Activated naive CD4-positive, alpha-beta T cell treated with anti-CD3 and anti-CD28 coated beads, Interleukin-2, amount 50 U/mL, for 24 hours (primary cell): ENCODE data around the gene SMARCD1.

Experiments
- H3K27ac Mint-ChIP-seq: one replicate; pipeline ENCODE4 v1.8.0; 2021; ENCODE audit warnings: mild to moderate bottlenecking, mixed read lengths
- H3K27me3 Mint-ChIP-seq: one replicate; pipeline ENCODE4 v1.8.0; 2021; ENCODE audit warnings: mixed read lengths
- H3K36me3 Mint-ChIP-seq: one replicate; pipeline ENCODE4 v1.8.0; 2021; ENCODE audit warnings: mixed read lengths
- H3K4me1 Mint-ChIP-seq: one replicate; pipeline ENCODE4 v1.8.0; 2021; ENCODE audit warnings: mixed read lengths
- H3K4me3 Mint-ChIP-seq: one replicate; pipeline ENCODE4 v1.8.0; 2021; ENCODE audit warnings: mild to moderate bottlenecking, mixed read lengths
- H3K9me3 Mint-ChIP-seq: one replicate; pipeline ENCODE4 v1.8.0; 2021; ENCODE audit warnings: mixed read lengths

The SMARCD1 gene

DNA sequence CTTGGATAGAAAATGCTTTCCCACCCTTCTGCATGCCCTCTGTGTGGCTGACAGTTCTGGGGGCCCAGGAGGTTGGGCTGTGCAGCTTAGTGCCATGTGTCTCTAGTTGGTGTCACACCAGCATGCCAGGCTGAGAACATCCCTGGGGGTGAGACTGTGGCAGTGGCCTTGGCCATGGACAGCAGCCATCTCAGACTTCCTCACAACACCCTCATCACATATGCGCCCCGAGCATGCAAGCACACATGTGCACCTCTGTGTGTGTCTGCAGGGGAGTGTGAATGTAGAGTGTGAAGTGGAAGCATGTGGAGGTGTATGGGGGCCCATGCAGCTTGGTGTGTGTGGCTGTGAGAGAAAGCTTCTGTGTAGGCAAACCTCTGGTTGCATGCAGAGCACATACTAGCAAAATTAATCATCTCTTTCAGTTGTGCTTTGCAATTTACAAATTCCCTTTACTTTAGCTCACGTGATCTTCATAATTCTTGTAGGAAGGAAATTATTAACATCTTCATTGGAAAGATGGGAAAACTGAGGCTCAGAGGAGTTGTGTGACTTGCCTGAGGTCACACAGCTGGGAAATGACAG is 19.3 kb upstream of the SMARCD1 start:
- H3K9me3 Mint-ChIP-seq, result no peaks in the 10 kb centered on the region
- H3K36me3 Mint-ChIP-seq, result no peaks in the 10 kb centered on the region
- no peak overlapping the region for H3K4me3 Mint-ChIP-seq
- peaks cover 8% of the 10 kb centered on the region for H3K4me1 Mint-ChIP-seq
- peaks cover 1% of the 10 kb centered on the region for H3K27me3 Mint-ChIP-seq
- no peak overlapping the region for H3K27ac Mint-ChIP-seq

DNA sequence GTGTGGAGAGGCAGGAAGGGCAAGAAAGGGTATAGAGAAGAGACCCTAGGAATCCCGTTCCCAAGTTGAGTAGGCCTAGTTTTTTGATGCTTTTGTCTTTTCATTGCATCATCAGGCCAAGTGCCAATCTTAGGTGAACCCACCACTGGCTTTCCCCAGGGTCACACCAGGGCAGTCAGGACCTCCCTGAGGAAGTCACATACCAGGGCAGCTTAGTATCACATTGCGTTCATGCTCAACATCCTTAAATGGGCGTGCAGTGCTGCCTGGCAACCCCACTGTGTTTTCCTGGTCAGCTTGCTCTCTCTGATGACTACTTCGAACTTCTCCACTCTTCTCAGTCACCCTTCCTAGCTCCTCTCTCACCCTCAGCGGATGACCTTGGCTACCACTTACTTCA is 18.7 kb upstream of the SMARCD1 start:
- H3K36me3 Mint-ChIP-seq, result no peaks in the 10 kb centered on the region
- H3K27ac Mint-ChIP-seq, result no peak overlapping the region
- H3K9me3 Mint-ChIP-seq, result no peaks in the 10 kb centered on the region
- H3K27me3 Mint-ChIP-seq, result peaks cover 1% of the 10 kb centered on the region
- peaks cover 8% of the 10 kb centered on the region for H3K4me1 Mint-ChIP-seq
- no peak overlapping the region for H3K4me3 Mint-ChIP-seq

DNA sequence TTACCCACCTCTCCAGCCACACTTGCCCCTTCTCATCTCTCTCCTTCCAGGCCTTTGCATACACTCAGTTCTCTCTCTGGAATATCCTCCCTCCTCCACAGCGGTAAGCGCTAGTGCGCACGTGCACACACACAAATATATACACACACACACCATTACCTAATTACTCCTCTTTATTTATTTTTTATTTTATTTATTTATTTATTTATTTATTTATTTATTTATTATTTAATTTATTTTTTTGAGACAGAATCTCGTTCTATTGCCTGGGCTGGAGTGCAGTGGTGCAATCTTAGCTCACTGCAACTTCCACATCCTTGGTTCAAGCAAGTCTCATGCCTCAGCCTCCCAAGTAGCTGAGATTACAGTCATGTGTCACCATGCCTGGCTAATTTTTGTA is 16.1 kb upstream of the SMARCD1 start:
- Mint-ChIP-seq H3K4me3 (no peak overlapping the region), H3K27me3 (no peaks in the 10 kb centered on the region), H3K9me3 (no peaks in the 10 kb centered on the region), H3K4me1 (peaks cover 8% of the 10 kb centered on the region), H3K27ac (no peak overlapping the region), H3K36me3 (no peaks in the 10 kb centered on the region)

DNA sequence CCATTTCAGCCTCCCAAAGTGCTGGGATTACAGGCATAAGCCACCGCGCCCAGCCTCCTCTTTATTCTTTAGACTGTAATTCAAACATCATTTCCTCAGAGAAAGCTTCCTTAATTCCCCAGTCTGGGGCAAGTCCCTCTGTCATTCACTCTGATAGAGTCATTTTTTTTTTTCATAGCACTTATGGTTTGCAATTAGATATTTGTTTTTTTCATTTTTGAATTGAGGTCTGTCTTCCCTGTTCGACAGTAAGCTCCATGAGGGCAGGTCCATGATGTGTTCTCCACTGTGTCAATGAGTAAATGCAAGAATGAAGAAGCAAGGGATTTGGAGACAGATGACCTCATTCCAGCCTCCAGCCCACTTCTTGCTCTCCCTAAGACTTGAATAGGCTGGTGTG is 15.6 kb upstream of the SMARCD1 start:
- H3K9me3 Mint-ChIP-seq, result no peaks in the 10 kb centered on the region
- no peak overlapping the region for H3K4me3 Mint-ChIP-seq
- H3K27me3 Mint-ChIP-seq, result no peaks in the 10 kb centered on the region
- H3K27ac Mint-ChIP-seq, result no peak overlapping the region
- peaks cover 8% of the 10 kb centered on the region for H3K4me1 Mint-ChIP-seq
- H3K36me3 Mint-ChIP-seq, result no peaks in the 10 kb centered on the region

DNA sequence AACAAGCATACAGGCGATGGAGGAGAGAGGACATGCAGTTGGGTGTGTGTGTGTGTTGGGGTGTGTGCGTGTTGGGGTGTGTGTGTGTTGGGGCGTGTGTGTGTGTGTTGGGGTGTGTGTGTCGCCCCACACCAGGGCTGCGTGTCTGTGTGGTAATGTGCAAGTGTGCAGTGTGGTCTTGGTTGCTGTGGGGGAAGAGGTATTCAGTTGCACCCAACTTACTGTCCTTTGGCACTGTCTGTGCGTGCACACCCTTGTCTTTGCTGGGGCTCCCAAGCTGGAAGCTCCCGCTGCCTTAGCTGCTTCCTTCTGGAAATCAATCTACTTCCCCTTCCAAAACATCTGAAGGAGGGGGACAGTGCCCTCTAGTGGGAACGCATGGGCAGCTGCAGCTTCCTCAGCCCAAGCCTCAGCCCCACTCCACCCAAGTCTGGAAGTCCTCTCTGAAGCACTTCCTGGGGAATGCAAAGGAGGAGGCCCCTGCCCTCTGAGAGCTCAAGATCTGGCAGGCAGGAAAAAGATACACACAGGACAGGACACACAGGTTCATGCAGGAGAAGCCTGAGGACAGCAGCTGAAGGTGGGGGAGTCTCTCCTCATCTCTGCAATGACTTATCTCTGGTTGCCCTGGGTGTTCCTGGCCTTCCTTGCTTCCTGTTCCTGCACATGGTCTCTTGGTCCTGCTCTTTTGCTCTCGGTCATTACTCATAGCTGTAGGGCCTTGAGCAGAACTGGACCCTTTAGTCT is 14.7 kb upstream of the SMARCD1 start:
- Mint-ChIP-seq H3K4me3 (no peak overlapping the region), H3K36me3 (no peaks in the 10 kb centered on the region), H3K27ac (no peak overlapping the region), H3K9me3 (no peaks in the 10 kb centered on the region), H3K27me3 (no peaks in the 10 kb centered on the region), H3K4me1 (peaks cover 8% of the 10 kb centered on the region)

DNA sequence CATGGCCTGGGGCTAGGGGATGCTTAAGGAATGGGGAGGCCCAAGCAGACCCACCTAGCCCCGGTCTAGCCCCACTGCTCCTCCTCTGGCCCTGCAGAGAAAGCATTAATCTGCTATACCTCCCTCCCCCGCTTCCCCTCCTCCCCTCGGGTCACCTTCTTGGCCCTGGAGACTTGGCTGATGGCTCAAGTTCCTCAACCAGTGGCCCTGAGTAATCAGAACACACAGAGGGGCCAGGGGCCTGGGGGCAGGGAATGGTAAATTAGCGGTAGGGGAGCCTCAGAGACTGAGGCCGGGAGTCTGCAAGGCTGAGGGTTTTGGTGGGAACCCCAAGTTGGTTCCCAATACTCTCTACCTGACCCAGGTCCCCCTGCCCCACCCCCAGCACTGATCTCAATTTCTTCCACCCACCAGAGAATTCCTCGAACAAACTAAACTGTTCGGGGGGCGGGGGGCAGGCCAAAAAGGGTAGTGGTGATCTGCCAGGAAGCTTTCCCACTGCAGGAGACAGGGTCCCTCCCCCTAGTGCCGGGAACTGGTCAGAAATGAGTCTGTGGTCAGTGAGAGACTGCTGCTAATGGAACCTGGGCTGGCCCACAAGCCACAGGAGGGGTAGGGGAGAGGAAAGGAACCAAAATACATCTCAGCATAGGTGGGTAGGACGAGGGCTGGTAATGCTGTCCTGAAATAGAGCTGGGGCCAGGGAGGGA is 12.8 kb upstream of the SMARCD1 start:
- Mint-ChIP-seq H3K4me1 (peaks cover 8% of the 10 kb centered on the region), H3K36me3 (no peaks in the 10 kb centered on the region), H3K9me3 (no peaks in the 10 kb centered on the region), H3K27ac (no peak overlapping the region), H3K4me3 (no peak overlapping the region), H3K27me3 (no peaks in the 10 kb centered on the region)

DNA sequence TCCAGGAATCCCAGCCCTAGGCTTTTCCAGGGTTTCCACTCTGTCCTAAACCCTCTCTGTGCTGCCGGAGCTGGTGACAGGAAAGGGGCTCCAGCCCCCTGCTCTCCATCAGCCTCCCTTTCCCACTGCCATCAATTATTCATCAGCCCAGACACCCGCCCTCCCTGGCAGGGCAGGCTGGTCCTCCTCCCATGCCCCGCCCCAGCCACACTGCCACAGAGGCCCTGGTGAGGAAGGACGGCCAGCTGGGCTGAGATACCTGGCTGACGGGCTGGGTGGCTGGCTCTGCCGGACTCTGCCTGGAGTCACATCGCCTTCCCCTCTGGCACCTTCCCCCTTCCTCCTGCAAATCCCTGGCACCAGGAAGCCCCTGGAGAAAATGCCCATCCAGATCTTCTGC is 11.9 kb upstream of the SMARCD1 start:
- no peak overlapping the region for H3K4me3 Mint-ChIP-seq
- H3K36me3 Mint-ChIP-seq, result no peaks in the 10 kb centered on the region
- H3K27me3 Mint-ChIP-seq, result no peaks in the 10 kb centered on the region
- H3K27ac Mint-ChIP-seq, result no peak overlapping the region
- no peaks in the 10 kb centered on the region for H3K9me3 Mint-ChIP-seq
- H3K4me1 Mint-ChIP-seq, result peaks cover 8% of the 10 kb centered on the region

DNA sequence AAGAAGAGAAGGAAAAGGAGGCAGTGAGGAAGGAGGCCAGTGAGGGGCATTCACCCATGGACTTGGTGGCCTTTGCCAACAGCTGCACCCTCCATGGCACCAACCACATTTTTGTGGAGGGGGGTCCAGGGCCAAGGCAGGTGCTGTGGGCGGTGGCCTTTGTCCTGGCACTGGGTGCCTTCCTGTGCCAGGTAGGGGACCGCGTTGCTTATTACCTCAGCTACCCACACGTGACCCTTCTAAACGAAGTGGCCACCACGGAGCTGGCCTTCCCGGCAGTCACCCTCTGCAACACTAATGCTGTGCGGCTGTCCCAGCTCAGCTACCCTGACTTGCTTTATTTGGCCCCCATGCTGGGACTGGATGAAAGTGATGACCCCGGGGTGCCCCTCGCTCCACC is 11.4 kb upstream of the SMARCD1 start:
- Mint-ChIP-seq H3K9me3 (no peaks in the 10 kb centered on the region), H3K4me1 (peaks cover 8% of the 10 kb centered on the region), H3K27ac (no peak overlapping the region), H3K27me3 (no peaks in the 10 kb centered on the region), H3K4me3 (no peak overlapping the region), H3K36me3 (no peaks in the 10 kb centered on the region)

DNA sequence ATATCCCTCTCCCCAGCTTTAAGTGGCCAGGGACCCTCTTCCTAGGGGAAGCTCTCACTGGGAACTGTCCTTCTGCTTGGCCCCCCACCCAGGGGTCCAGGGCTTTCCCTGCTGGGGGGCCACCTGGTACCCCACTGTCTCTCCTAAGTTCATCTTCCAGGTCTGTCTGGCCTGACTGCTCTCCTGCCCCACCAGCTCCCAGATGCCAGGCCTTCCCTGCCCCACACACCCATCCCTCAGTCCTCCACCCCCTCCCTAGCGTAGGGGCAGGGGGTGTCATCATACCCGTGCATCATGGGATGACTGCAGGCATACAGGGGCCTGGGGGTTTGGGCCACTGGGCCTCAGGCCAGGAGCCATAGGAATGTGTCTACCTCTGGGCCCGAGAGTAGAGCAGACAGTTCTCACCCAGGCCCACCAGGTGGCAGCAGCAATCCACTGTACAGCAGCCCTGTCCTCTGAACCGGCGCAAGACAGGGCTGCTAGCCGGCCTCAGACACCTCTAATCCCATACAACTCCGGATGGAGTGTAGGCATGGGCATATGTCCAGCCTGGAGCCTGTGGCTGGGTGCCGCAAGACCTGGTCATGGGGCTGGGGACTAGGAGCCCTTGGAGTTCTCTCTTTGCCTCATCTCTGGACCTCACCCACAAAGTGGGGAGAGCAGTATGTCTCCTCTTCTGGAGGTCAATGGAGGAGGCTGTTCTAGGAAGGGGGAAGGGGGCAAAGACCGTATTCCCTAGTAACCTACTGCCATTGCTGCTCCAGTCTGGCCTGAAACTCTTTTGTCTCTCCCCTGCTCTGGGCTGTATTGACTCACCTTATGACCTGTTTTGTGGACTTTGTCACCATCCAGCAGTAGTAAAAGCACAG is 10.0 kb upstream of the SMARCD1 start:
- H3K27ac Mint-ChIP-seq, result no peak overlapping the region
- no peaks in the 10 kb centered on the region for H3K36me3 Mint-ChIP-seq
- H3K4me1 Mint-ChIP-seq, result peaks cover 5% of the 10 kb centered on the region
- H3K4me3 Mint-ChIP-seq, result no peak overlapping the region
- no peaks in the 10 kb centered on the region for H3K9me3 Mint-ChIP-seq
- no peaks in the 10 kb centered on the region for H3K27me3 Mint-ChIP-seq

DNA sequence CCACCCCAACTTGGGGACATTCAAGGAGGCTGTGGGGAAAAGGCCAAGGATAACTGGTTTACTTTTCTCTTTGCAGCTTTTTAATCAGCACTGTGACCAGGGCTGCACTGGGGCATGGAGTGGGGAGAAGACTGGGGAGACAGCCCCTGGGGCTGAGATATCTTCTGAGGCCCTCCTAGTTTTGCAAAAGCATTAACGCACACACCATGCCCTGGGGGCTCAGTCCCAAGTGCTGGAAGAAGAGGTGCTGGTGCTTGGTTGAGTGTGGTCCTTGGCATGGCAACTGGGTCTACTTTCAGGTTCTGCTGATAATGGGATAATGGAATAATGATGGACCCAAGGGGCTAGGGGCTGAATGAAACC is 9.4 kb upstream of the SMARCD1 start:
- Mint-ChIP-seq H3K27me3 (no peaks in the 10 kb centered on the region), H3K9me3 (no peaks in the 10 kb centered on the region), H3K4me1 (no peaks in the 10 kb centered on the region), H3K4me3 (no peak overlapping the region), H3K27ac (no peak overlapping the region), H3K36me3 (no peaks in the 10 kb centered on the region)

DNA sequence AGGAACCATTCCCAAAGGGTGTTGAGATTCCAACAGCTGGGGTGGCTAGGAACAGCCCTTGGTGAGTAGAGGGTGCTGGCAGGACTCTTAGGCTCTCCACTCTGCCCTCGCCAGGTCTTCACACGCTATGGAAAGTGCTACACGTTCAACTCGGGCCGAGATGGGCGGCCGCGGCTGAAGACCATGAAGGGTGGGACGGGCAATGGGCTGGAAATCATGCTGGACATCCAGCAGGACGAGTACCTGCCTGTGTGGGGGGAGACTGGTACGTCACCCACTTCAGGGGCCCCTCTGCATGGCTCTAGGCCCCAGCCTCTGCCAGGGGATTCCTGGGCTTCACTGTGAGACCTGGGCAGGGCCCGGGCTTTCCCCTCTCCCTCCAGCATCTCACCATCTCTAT is 8.0 kb upstream of the SMARCD1 start:
- no peaks in the 10 kb centered on the region for H3K27me3 Mint-ChIP-seq
- no peak overlapping the region for H3K27ac Mint-ChIP-seq
- H3K4me3 Mint-ChIP-seq, result no peak overlapping the region
- H3K4me1 Mint-ChIP-seq, result no peaks in the 10 kb centered on the region
- H3K9me3 Mint-ChIP-seq, result no peaks in the 10 kb centered on the region
- no peaks in the 10 kb centered on the region for H3K36me3 Mint-ChIP-seq

DNA sequence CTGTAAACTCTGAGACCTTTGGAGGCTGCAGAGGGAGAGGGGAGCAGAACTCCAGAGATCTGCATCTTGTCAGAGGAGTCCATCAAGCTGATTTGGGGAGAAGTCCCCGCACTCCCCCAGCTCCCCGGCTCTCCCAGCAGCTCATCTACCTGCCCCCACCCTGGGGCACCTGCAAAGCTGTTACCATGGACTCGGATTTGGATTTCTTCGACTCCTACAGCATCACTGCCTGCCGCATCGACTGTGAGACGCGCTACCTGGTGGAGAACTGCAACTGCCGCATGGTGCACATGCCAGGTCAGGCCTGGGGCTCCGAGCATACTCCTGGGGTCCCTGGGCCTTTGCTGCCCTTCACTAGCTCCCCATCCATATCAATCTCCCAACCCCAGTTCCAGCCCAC is 6.9 kb upstream of the SMARCD1 start:
- H3K27me3 Mint-ChIP-seq, result no peaks in the 10 kb centered on the region
- no peak overlapping the region for H3K4me3 Mint-ChIP-seq
- H3K9me3 Mint-ChIP-seq, result no peaks in the 10 kb centered on the region
- no peaks in the 10 kb centered on the region for H3K36me3 Mint-ChIP-seq
- no peak overlapping the region for H3K27ac Mint-ChIP-seq
- H3K4me1 Mint-ChIP-seq, result peaks cover 4% of the 10 kb centered on the region

DNA sequence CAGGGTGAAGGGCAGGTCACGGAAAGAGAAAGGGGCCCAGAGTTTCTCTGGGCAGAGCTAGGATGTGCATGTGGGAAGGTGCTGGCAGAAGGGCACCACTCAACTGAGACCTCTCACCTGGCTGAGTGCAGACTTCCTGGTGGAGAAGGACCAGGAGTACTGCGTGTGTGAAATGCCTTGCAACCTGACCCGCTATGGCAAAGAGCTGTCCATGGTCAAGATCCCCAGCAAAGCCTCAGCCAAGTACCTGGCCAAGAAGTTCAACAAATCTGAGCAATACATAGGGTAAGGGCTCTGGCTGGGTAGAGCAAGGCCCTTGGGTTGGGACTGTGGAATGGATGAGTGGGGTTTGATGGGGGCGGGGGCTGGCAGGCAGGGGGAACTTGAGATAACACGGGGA is 5.4 kb upstream of the SMARCD1 start:
- H3K9me3 Mint-ChIP-seq, result no peaks in the 10 kb centered on the region
- H3K4me1 Mint-ChIP-seq, result peaks cover 11% of the 10 kb centered on the region
- no peaks in the 10 kb centered on the region for H3K36me3 Mint-ChIP-seq
- no peaks in the 10 kb centered on the region for H3K27me3 Mint-ChIP-seq
- no peak overlapping the region for H3K4me3 Mint-ChIP-seq
- H3K27ac Mint-ChIP-seq, result no peak overlapping the region

DNA sequence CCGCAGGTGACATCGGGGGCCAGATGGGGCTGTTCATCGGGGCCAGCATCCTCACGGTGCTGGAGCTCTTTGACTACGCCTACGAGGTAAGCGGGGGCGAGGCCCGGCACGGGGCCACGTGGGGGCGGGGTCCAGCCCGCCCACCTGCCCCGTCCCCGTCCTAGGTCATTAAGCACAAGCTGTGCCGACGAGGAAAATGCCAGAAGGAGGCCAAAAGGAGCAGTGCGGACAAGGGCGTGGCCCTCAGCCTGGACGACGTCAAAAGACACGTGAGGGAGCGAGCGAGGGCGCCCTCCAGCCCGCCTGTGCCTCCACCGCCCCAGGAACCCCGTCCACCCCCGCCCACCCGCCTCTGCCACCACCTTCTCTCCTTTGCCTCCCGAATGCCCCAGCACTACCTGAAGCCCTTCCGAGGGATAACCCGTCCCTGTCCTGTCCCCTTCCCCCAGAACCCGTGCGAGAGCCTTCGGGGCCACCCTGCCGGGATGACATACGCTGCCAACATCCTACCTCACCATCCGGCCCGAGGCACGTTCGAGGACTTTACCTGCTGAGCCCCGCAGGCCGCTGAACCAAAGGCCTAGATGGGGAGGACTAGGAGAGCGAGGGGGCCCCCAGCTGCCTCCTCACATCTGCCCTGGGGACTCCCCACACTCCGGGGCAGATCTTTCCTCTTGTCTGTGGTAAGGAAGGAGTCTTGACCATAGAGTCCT is 3.9 kb upstream of the SMARCD1 start:
- peaks cover 19% of the 10 kb centered on the region for H3K4me1 Mint-ChIP-seq
- no peaks in the 10 kb centered on the region for H3K27me3 Mint-ChIP-seq
- no peak overlapping the region for H3K4me3 Mint-ChIP-seq
- H3K9me3 Mint-ChIP-seq, result no peaks in the 10 kb centered on the region
- H3K27ac Mint-ChIP-seq, result no peak overlapping the region
- no peaks in the 10 kb centered on the region for H3K36me3 Mint-ChIP-seq

DNA sequence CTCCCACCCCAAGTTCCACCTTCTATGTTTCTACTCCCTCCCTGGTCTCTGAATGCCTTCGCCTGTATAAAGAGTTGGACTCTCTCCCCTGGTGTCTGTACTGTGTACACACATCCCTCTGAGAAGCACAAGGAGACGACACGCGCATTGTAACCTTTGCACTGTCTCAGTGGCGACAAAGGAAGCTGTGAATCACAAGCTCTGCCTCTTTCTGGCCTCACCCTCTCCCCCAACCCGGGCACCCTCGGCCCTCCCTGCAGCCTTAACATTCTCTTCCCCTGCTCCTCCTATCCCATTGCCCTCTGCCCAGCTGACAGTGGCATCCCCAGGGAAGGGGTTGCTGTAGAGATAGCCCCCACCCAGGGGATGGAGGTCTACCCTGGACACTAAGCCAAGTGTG is 2.5 kb upstream of the SMARCD1 start:
- H3K27ac Mint-ChIP-seq, result peak overlapping the region; percentile 80
- no peaks in the 10 kb centered on the region for H3K27me3 Mint-ChIP-seq
- peaks cover 28% of the 10 kb centered on the region for H3K4me1 Mint-ChIP-seq
- H3K9me3 Mint-ChIP-seq, result no peaks in the 10 kb centered on the region
- H3K36me3 Mint-ChIP-seq, result no peaks in the 10 kb centered on the region
- no peak overlapping the region for H3K4me3 Mint-ChIP-seq
